Stimulated activated CD4-positive, alpha-beta T cell treated with anti-CD3 and anti-CD28 coated beads, Interleukin-15, amount 100 ng/mL, for 48 hours (primary cell): ENCODE results near the gene STK4.
A peak's percentile ranks its signal among the peaks of the same experiment; 100 is the strongest.

Experiments used
- DNase-seq, 2 donors: peaks; one replicate each; pipeline ENCODE4 v3.0.0-alpha.2; 2020; ENCODE audit warnings: low read depth in 2 of 2

The STK4 gene

GRCh38 chr20:44966030-44966961, at the start of gene STK4:
Gene STK4, plus strand, starts transcription at chr20:44966512. Its CDS starts 57 bp downstream, at chr20:44966569.
- DNase-seq, result peak; percentile 86 to 93

GRCh38 chr20:44916586-44916985, 49.7 kb upstream of the STK4 start:
- no peak for DNase-seq

GRCh38 chr20:44917399-44917798, 48.9 kb upstream of the STK4 start:
- DNase-seq, result no peak

GRCh38 chr20:44918342-44918741, 48.0 kb upstream of the STK4 start:
- DNase-seq, result no peak

GRCh38 chr20:44918761-44919160, 47.6 kb upstream of the STK4 start:
- no peak for DNase-seq

GRCh38 chr20:44921447-44921846, 44.9 kb upstream of the STK4 start:
- no peak for DNase-seq

- no peak for DNase-seq
Observed at GRCh38 chr20:44924541-44924940, 41.8 kb upstream of the STK4 start.

GRCh38 chr20:44928595-44928994, 37.7 kb upstream of the STK4 start:
- no peak for DNase-seq

GRCh38 chr20:44930517-44931168, 35.7 kb upstream of the STK4 start:
- no peak for DNase-seq

- no peak for DNase-seq
Observed at GRCh38 chr20:44931911-44932310, 34.4 kb upstream of the STK4 start.

GRCh38 chr20:44932916-44933315, 33.4 kb upstream of the STK4 start:
- no peak for DNase-seq

- no peak for DNase-seq
Observed at GRCh38 chr20:44936510-44936909, 29.8 kb upstream of the STK4 start.

GRCh38 chr20:44938637-44939036, 27.7 kb upstream of the STK4 start:
- DNase-seq, result no peak

- no peak for DNase-seq
Observed at GRCh38 chr20:44941120-44941691, 25.1 kb upstream of the STK4 start.

GRCh38 chr20:44942264-44942973, 23.9 kb upstream of the STK4 start:
- DNase-seq, result no peak

- no peak for DNase-seq
Observed at GRCh38 chr20:44943828-44944227, 22.5 kb upstream of the STK4 start.

GRCh38 chr20:44945261-44945660, 21.1 kb upstream of the STK4 start:
- DNase-seq, result no peak

GRCh38 chr20:44946271-44946852, 19.9 kb upstream of the STK4 start:
- no peak for DNase-seq

- no peak for DNase-seq
Observed at GRCh38 chr20:44948107-44948506, 18.2 kb upstream of the STK4 start.

- DNase-seq, result no peak
Observed at GRCh38 chr20:44948513-44948912, 17.8 kb upstream of the STK4 start.

GRCh38 chr20:44950368-44950767, 15.9 kb upstream of the STK4 start:
- DNase-seq, result no peak

- no peak for DNase-seq
Observed at GRCh38 chr20:44952731-44953130, 13.6 kb upstream of the STK4 start.
